ENCODE data around the gene ATG7.
A peak's percentile ranks its signal among the peaks of the same experiment; 100 is the strongest.
"Not testable (repeated sequence)": the region's sequence is repeated elsewhere in the genome, so short reads cannot be mapped to it uniquely, and the experiment has no call there.

ATG7 gene

DNA sequence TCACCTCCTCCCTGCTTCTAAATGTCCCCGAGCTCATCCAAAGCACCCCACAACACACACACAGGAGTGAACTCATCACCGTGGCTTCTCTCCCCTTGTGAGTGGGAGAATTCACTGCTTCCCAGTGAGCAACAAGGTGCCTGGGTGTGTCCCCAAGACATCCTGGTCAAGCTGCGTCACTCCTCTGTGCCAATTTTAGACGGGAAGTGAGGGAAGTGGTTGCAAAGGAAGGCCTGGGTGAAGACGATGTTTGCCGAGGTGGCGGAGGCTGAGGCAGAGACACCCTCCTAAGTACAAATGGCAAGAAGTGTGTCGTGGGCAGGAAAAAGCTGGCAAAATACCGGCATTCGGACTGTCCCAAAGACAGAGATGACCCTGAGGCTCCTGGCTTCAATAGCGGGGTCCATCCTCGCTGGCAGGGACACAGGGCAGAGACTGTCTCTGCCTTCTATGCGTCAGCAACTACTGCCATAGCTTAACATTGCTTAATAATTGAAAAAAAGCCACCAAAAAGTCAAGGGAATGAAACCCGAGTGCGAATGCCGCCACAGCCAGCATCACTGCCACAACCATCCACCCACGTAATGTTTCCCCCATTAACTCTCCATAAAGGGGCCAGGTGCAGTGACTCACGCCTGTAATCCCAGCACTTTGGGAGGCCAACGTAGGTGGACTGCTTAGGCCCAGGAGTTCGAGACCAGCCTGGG lies 298.7 kb downstream of the ATG7 start:
- no peak for DNase-seq

DNA sequence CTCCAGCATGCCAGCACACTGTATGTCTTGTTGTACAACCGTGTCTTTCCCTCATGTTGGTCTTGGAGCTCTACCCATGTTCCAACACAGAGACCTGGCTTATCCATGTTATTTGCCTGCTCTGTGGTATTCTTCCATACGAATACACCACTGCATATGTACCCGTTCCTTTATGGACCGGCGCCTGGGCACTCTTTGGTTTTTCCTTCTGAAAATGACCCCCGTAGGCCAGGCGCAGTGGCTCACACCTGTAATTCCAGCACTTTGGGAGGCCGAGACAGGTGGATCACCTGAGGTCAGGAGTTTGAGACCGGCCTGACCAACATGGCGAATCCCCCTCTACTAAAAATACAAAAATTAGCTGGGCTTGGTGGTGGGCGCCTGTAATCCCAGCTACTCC lies 300.5 kb downstream of the ATG7 start:
- DNase-seq = not testable (repeated sequence)

DNA sequence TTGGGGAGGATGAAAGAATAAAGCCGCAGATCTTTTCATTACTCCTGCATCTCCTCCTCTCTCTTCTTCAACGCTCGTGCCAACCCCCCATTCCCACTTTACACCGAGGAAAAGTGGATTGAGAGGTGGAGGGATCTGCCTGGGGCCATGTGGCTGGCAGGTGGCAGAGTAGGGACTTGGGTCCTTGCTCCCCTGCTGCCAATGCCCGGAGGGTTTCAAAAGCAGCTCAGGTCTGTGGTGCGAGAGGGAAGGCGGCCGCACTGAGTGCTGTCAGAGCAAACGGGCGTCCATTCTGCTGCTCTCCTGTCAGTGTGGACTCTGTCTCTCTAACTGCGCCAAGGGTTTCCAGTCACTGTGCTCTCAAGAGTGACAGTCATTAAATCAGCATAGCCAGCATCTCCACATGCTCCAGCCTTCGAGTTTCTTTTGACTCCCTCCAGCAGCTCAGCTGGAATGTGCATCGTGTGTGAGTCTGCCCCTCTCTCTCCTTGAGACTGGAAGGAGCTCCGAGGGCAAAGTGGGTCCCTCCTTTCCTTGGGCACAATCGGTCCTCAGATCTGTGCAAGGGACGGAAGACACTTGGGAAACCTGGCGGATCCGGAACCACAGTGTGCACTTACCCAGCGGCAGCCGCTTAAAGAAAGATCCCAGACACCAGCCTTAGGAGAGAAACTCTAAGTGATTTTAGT lies 302.9 kb downstream of the ATG7 start:
- DNase-seq = no peak

DNA sequence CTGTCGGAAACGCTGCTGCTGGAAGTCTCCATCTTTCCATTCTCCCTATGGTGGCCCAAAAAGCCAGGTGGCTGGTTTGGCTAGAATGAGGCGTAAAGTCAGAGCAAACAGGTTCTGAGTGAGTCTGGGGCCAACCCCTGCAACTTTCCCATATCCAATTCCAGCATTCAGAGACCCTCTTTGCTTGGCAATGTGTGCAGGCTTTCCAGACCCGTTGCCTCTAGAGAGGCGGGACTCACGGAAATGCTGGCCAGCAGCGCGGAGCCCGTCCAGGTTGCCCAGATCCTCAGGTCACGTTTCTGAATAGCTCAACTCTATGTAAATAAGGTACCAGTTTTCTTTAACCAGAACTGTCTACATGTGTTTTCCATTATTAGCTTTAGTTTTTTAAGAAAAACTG lies 303.5 kb downstream of the ATG7 start:
- DNase-seq = no peak

DNA sequence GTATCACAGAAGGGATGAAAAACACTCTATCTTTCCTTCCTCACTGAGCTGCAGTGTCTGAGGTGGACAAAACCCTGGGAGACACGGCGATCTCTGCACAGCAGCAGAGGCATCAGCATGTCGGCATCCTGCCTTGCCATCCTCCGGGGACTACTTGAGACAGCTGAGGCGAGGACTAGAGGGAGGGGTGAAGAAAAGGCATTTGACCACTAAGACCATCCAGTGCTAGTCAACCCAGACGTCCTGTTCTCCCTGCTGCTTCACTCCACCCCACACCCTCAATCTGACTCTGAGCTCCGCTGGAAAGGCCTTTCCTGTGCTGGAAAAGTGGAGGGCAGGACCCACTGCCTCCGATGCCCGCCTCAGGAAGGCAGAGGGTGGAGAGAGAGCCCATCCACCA lies 304.3 kb downstream of the ATG7 start:
- no peak for DNase-seq

DNA sequence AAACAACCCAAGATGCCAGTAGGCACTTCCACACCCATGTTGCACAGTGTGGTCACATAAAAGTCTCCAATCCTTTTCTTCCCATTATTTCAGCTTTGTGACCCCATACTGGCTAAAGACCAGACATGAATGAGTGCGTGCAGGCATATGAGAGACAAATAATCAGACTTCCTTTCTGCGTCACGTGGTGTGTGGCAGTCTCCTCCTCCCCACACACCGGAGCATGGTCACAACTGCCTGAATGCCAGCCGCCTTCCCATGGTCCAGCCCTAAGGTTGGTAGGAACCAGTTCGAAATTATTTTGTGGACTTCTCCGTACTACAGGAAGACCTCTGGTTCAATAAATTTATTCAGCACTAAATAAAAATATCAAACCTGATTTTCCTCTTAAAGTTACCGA lies 306.0 kb downstream of the ATG7 start:
- DNase-seq = no peak

DNA sequence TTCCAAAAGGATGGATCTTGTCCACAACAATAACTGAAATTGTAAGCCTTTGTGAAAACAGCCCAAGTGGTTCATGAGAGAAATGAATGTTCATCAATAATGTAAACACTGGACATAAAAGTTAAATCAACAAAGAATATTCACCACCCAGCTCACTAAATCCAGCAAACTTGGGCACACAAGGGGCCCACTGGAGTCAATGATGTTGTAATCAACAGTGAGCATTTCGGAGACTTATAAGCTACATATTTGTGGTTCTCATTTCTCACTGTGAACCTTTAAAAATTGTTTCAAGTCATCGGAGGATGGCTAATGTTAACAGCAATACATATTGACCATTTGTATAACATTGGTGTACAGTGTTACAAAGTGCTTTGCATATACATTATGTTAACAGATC lies 308.4 kb downstream of the ATG7 start:
- DNase-seq = no peak

DNA sequence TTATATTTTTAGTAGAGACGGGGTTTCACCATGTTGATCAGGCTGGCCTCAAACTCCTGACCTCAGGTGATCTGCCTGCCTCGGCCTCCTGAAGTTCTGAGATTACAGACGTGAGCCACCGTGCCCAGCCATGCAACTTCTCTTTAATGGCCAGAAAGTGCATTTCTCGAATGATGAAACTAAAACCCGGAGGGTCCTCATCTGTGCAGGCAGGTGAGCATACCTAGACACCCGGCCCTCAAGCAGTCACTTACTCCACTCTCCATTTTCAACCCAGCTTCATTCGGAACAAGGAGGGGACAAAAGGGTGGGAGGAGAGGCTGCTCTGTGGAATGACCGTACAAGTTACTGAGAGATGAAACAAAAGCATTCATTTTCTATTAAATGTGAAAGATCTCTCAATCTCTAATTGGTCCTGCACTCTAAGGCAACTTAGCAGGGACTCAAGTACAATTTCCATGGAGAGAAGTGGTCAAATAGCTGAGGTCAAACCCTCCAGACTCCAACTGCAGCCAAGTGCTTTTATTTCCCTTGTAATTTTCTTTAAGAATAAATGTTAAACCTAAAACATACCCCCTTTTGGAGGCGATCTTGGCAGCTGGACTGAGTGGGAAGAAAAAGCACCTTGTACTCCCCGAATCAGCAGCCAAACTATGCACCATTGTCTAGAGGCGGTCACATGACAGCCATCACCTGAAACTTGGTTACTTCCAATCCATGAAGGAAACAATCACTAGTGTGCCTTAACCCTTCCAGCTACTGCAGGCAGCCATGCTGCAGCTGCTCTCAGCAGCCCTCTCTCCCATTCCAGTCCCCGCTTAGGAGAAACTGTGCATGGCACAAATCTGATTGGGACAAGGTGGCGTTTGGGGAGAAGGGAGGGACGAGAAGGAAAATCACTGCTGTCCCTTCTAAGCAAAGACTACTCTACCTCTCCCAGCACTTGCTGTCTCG lies 309.3 kb downstream of the ATG7 start:
- peak; percentile 50 for DNase-seq

DNA sequence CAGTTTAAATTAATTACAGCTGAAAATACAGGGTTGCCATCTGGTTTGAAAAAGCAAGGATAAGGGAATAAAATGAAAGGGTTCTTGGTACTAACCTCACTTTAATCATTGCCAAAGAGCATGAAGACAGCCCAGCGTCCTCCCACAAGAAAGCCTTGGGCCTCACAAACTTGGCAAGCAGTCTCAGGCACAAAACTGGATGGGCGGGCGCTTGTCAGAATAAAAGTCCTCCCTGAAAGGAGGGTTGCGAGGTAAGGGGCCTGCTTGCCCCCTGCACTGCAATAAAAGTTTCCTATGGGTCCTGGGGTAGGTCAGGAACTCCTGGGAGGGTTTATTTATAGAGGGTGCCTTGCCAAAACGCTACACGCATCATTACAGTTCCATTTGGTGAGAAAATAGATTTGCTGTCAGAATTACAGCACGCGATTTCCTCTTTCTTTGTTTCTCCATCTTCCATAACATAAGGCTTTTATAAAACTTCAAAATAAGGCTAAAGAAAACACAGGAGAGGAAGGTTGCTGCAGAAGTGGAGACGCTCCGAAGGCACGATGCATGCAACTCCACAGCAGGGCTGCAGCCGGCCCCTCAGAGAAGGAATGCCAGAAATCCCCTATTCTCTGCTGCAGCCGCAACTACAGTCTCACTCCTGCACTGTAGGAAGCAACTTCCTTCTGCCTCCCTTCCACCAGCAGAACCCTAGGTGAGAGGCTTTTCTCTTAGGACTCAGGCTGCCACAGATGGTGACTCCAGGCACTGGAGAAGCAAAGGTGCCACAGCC lies 310.2 kb downstream of the ATG7 start:
- DNase-seq = peak; percentile 65

DNA sequence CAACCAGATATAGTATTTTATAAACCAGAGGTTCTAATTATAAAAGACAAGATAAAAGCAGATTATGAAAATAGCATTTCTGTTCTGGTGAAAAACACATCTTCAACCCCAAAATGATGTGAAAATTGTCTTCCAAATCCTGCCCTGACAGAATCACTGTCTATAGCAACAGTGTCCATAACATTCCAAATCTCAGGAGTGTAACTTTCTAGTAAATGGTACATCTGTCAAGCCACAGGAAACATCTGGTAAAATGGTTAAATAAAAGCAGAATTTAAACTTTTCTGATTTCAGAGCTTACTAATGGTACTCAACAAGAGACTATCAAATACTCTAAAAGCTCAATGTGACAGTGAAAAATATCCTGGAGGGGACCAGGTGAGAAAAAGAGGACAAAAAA lies 311.0 kb downstream of the ATG7 start:
- no peak for DNase-seq

DNA sequence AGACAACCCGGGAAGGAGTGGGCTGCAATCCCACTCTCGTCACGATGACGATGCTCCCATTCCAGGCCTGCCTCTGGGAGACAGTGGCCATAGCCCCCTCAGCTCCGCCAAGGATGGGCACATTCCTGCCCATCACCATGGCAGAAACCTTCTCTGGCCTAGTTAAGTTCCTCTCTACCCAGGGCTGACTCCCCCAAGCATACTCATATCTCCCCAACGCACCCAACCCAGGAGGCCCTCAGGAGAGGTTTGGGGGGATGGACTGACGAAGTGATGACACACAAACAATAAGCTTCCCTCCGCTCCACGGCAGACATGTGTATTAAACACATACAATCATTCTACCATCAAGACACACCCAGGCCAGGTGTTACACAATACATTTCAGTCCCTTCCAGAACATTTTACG lies 311.4 kb downstream of the ATG7 start:
- DNase-seq = no peak

DNA sequence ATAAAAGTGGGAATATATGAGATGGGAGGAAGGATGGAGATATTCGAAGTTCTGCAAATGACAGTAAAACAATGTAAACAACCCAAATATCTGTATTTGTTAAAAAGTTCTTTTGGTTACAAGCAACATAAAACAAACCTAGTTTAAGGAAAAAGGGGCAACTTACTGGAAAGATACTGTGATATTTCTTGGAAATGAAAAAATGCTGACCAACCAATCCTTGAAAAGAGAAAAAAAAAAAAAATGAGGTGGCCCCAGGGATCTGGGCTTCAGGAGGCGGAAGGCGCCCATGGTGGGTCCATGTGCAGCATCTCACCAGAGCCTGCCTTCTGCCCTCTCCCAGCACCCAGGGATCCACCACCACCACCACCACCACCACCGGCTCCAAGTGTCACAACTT lies 312.4 kb downstream of the ATG7 start:
- DNase-seq = no peak

DNA sequence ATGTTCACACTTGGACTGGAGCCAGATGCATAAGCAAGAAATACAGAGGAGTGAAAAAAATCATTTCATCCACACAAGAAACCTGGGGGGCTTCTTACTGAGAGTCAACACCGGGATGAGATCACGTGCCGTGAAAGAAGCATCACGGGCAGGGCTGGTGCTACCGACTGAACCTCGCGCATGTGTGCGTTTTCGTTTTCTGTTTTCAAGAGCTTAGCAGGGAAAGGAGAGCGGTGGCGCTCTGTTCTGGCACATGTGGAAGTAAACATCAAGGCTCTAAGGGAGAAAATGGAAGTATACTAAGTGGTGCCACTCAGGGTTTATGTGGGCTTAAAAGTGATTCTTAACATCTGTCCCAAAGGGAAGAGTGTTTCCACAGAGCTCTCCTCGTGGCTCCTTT lies 315.6 kb downstream of the ATG7 start:
- no peak for DNase-seq

DNA sequence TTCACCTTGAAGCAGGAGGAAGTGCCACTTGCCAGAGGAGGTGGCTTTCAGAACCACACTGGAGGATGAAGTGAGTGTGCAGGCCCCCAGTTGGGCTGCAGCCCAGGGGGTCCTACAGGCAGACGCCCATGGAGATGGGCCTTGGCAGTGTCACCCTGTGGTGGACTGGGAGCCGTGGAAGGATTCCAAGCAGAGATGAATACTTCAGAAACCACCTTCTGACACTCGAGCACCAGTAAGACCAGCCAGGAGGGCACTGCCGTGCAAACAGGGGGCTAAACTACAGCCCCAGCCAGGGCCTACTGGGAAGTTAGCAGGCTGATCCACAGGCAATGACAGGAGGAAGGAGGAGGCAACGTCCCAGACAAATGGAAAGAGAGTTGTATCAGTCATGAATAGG lies 316.1 kb downstream of the ATG7 start:
- DNase-seq = no peak

DNA sequence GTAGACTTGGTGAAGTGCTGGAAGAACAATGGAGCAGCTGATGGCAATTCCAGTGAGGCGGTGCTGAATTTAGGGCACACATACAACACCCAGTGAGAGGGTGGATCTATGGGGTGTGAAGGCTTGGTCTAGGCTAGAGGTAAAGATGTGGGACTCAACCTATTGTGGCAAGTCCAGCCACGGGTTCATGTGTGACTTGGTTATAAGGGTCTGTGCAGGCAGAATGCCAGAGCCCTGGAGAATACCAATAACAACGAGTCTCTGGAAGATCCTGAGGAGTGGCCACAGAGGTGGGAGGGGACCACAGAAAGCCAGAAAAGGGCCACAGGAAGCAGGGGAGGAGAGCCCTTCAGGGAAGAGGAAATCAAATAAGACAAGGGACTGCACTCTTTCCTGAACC lies 316.6 kb downstream of the ATG7 start:
- no peak for DNase-seq

DNA sequence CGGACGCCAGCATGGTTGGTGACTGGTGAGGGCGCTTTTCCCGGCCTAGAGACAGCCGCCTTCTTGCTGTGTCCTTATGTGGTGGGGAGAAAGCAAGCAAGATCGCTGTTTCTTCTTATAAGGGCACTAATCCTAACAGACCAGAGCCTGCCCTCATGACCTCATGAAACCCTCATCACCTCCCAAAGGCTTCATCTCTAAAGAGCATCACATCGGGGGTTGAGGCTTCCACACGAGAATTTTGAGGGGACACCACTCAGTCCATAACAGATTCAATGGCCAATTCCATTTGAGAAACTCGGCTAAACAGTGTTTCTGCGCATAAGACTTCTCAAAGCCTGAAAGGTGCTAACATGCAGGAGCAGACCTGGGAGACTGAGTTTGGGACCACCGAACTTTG lies 317.5 kb downstream of the ATG7 start:
- DNase-seq = no peak

DNA sequence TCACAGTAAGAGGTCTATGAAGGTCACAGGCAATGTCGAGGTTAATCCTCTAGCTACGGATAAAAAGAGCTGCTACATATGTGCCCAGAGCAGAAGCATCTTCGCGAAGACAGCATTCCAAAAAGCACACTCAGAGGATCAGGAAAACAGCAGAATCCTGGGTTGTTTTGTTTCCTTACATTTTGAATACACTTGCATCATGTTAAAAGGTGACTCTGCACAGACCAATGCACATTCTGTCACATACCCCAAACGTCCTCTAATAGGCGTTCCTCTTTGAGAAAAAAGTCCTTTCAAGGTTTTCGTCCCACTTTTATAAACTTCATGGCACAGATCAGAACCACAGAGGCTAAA lies 318.8 kb downstream of the ATG7 start:
- no peak for DNase-seq

DNA sequence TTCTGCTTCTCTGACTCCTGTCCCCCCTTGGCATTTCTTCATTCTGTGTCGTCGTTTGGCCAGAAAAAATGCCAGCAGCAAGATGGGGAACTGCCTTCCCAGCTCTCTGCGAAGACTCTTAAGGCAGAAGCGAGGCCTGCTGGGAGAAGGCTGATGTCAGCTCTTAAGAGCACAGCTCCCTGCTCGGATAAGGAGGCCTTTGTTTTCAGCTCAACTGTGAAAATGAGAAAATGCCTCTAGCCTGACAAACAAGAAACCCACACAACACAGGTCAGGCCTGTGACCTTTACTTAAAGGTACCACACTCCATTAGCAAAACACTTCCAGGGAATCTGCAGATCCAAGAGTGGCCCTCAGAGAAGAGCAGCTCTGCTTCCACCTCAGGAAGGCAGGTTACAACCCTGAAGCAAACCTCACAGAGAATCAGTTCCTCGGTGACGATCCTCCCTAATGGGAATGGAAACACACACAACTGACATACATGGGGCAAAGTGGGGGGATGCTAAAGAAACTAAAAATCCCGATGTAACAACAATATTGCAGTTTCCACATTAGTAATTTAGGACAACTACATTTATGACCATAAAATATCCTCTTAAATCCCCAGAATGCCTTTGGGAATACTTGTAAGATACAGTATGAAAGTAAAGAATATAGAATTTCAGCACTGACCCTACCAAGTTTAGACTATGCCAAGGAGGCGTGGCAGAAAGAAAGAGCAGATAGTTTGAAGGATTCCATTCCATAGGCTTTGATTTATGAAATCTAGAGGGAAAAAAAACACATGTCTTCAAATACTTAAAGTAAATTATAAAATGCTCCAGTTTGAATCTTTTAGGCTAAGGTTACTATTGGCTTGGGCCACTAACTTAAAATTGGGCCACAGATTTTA lies 319.4 kb downstream of the ATG7 start:
- peak; percentile 65 for DNase-seq

DNA sequence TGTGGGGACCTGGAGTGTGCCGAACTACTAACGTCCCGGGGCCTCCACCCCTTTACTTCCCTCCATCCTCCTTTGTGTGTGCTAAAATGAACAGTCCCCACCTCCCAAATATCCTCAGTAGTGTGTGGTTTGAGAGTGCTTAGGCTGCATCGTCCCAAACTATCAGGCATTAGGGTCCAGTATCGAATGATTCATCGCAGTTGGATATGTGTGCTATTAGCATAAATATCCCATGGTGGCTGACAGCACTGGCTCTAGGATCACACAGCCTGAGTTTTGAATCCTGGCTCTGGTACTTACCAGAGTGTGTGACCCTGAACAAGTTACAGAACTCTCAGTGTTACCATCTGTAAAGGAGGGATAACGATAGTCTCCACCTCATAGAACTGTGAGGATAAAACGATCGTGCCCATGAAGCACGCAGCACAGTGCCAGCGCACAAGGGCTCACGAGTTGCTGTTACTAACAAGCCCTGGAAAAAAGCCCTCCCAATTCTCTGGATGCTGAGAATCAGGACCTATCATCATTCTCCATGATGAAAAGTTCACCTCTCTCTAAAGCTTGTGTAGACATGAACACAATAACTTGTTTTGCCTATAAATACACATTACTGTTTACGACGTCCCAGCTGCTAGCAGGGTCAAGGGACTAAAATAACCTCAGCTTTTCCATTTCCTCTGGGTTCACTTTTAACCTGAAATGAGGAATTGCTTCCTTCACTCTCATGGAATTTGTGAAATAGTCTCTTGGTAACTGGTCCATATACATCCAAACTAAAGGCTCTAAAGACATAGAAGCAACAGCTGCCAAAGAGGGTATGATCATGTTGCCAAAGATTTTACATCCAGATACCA lies 320.5 kb downstream of the ATG7 start:
- DNase-seq = no peak

DNA sequence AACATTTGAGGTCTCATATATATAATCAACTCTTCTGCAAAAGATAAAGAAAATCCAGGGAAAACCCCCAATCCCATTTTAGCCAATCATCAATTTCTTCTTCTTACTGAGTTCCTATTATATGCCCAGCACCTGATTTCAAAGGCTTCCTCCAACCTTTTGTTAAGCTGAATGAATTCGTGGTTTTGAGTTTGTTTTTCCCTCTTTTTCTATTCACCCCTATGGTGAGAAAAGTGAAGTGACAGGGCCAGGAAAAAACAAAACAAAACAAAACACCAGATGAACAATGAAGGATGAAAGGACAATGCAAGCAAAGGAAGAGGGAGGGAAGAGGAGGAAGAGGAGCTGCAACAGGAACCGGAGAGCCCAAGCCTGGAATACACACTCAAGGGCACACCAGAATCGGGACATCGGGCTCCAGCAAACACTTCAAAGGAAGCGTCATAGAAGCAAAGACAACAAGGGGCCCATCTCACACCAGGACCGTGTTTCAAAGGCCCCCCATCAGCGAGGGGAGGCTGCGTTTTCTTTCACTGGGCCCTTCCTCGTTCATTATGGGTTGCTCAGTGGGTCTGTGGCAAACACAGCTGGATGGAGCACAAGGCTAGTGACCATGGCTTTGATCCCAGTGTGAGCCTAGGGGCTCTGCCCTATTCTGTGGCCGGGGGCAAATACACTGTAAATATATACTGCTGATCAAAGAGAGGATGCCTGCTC lies 321.3 kb downstream of the ATG7 start:
- DNase-seq = no peak
